Esophagus squamous epithelium (tissue), 5 donors: ENCODE data around the gene RWDD3. TPM values are rescaled to one million over a fixed set of nuclear protein-coding genes. Genes with fewer than 3 reads are reported as not detected.

Experiments used
- DNase-seq: peaks from one replicate; lab custom pipeline; 2025; lab: John Stamatoyannopoulos, UW
- H3K27ac ChIP-seq, 4 donors: fragments of 200-600 bp; sonication (generic); one replicate each; pipeline ENCODE4 v1.5.1; 2016 to 2019; ENCODE audit warnings: mild to moderate bottlenecking in 1 of 4
- H3K27me3 ChIP-seq, 4 donors: fragments of 200-600 bp; sonication (generic); 1 replicate in 3 of 4; 2 replicates in 1 of 4; pipeline versions ENCODE4 v1.5.1 to v1.6.0; 2017 to 2021; ENCODE audit warnings: antibody characterized with exemption in 1 of 4
- H3K36me3 ChIP-seq, 3 donors: fragments of 200-600 bp; sonication (generic); one replicate each; pipeline ENCODE4 v1.5.1; 2016 to 2019
- H3K4me1 ChIP-seq, 3 donors: fragments of 200-600 bp; sonication (generic); one replicate each; pipeline ENCODE4 v1.5.1; 2017 to 2019
- H3K4me3 ChIP-seq, 4 donors: fragments of 200-600 bp; sonication (generic); 1 replicate in 3 of 4; 2 replicates in 1 of 4; pipeline ENCODE4 v1.5.1; 2016 to 2019; ENCODE audit warnings: mild to moderate bottlenecking in 2 of 4, moderate library complexity in 1 of 4
- H3K9me3 ChIP-seq, 3 donors: fragments of 200-600 bp; sonication (generic); one replicate each; pipeline ENCODE4 v1.5.1; 2016 to 2019
- CTCF ChIP-seq, 6 experiments: fragments of 450-650 bp in 4 of 6; fragments of 200-600 bp in 2 of 6; sonication (generic) in 2 of 6; IDR thresholded peaks; one replicate each; pipeline ENCODE4 v1.5.1; 2016 to 2019; ENCODE audit warnings: antibody characterized with exemption in 6 of 6, mild to moderate bottlenecking in 4 of 6, moderate library complexity in 4 of 6
- POLR2A ChIP-seq, 4 donors: fragments of 450-650 bp; IDR thresholded peaks; one replicate each; pipeline ENCODE4 v1.6.1; 2017; ENCODE audit warnings: antibody characterized with exemption in 4 of 4, mild to moderate bottlenecking in 4 of 4, moderate library complexity in 3 of 4
- WGBS, 2 donors: methylation state at CpG; one replicate each; pipeline ENCODE4 v1.1.5; 2018; 5-methylcytosine and 5-hydroxymethylcytosine counted together
- intact Hi-C: fragments of 100-400 bp; cut with DNase I; formaldehyde crosslinking; loops from one replicate; pipeline ENCODE4 v1.15.0; 2022
- total RNA-seq, 4 donors: library from RNA; depleted of rRNA; stranded (reverse); fragments of >200 nt; gene quantifications; one replicate each; pipeline ENCODE4 v1.1.0, GENCODE V29; 2016
- donor health status: DM: yes; HTN: yes; CAD: no.

The RWDD3 gene
- total RNA-seq, 4 donors from 2014 or later, result 1.8 to 11.8 (median 7.6) TPM

DNA sequence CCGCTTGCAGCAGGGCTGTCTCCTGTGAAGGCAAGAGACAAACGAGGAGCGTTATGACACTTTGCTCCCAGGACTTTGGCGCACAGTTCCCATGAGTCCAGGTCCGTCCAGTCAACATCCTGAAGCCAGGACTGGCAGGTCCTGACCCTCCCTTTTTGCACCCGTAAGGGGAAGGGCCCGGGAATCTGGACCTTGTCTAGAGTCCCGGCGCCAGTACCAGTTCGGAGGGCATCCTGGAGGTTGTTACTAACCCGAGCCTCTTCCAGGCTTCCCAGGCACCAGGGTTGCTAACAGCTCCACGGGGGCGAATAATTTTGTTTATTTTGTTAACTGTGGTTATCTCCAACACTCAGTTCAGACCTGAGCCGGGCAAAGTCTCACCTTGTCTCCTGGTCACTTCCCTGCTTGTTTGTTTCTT is 682 bp upstream of the RWDD3 start:
- Histone ChIP-seq H3K9me3 (no peaks in the 10 kb centered on the region), H3K27ac (peak overlapping the region; percentile 85 to 90 (median 88)), H3K4me1 (peaks cover 7 to 71% (median 8%) of the 10 kb centered on the region in 3 donors), H3K27me3 (no peaks in the 10 kb centered on the region), H3K36me3 (no peaks in the 10 kb centered on the region), H3K4me3 (peak overlapping the region; percentile 68 to 91 (median 85))
- no peak for DNase-seq
- 8 to 22% methylated on average over 2 to 8 of the region's 14 CpGs for WGBS, 2 donors
- TF ChIP-seq CTCF (IDR thresholded peaks at IDR 0.05), result no peak
- TF ChIP-seq POLR2A (IDR thresholded peaks at IDR 0.05), result no peak
- intact Hi-C loops, result loop anchor here (10.0 kb wide), 1 partner anchor 159 kb away; the partner anchor contains the start of gene ALG14

GRCh38 chr1:95236784-95237575 is 3.0 kb downstream of the RWDD3 start:
- intact Hi-C loops, result loop anchor here (10.0 kb wide), 1 partner anchor 162 kb away; the partner anchor contains the start of gene ALG14
- TF ChIP-seq CTCF (IDR thresholded peaks at IDR 0.05), result no peak
- no peak for TF ChIP-seq POLR2A (IDR thresholded peaks at IDR 0.05)
- Histone ChIP-seq H3K27me3 (no peaks in the 10 kb centered on the region), H3K9me3 (peaks cover 0 to 5% (median 0%) of the 10 kb centered on the region in 3 donors), H3K36me3 (peaks cover 0 to 28% (median 3%) of the 10 kb centered on the region in 3 donors), H3K27ac (peak overlapping the region in 1 of 4 donors; percentile 1), H3K4me1 (peaks cover 7 to 62% (median 8%) of the 10 kb centered on the region in 3 donors), H3K4me3 (no peak overlapping the region)
- DNase-seq, result no peak
- 88 to 89% methylated on average over 2 of the region's 2 CpGs for WGBS, 2 donors

- Histone ChIP-seq H3K4me3 (no peak overlapping the region), H3K9me3 (peaks cover 0 to 11% (median 0%) of the 10 kb centered on the region in 3 donors), H3K27me3 (no peaks in the 10 kb centered on the region), H3K4me1 (peaks cover 4 to 50% (median 8%) of the 10 kb centered on the region in 3 donors), H3K36me3 (peaks cover 0 to 40% (median 3%) of the 10 kb centered on the region in 3 donors), H3K27ac (no peak overlapping the region)
- intact Hi-C loops, result loop anchor here (10.0 kb wide), 1 partner anchor 163 kb away; the partner anchor contains the start of gene ALG14
- 71 to 73% methylated on average over 4 of the region's 4 CpGs for WGBS, 2 donors
- no peak for DNase-seq
- no peak for TF ChIP-seq POLR2A (IDR thresholded peaks at IDR 0.05)
- no peak for TF ChIP-seq CTCF (IDR thresholded peaks at IDR 0.05)
Observed at GRCh38 chr1:95237981-95238703, 4.1 kb downstream of the RWDD3 start.

DNA sequence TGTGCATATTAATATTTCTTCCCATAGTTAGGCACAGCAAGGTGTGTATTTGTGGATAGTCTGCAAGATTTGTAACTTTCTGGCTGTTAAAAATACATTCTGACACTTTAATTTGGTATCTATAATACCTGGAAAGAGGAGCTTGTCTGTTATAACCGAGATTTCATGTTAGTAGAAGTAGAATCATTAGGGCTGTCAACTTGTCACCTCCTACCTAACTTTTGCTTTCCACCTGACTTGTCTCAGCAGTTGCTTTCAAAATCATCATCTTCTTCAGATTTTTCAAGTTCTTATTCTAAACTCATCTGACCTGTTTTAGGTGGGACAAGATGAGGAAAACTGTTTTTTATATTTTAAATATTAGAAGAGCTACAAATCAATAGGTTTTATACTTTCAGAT is 11.0 kb downstream of the RWDD3 start:
- TF ChIP-seq CTCF (IDR thresholded peaks at IDR 0.05) (no peak), POLR2A (IDR thresholded peaks at IDR 0.05) (no peak)
- WGBS, 2 donors, result 25 to 46% methylated on average over 1 of the region's 1 CpG
- no peak for DNase-seq
- no peak overlapping the region for H3K4me3 ChIP-seq
- H3K36me3 ChIP-seq, result peaks cover 0 to 73% (median 3%) of the 10 kb centered on the region in 3 donors
- intact Hi-C loops, result no loop called here
- H3K27me3 ChIP-seq, result no peaks in the 10 kb centered on the region
- H3K4me1 ChIP-seq, result peaks cover 0 to 10% (median 0%) of the 10 kb centered on the region in 3 donors
- peaks cover 0 to 11% (median 0%) of the 10 kb centered on the region in 3 donors for H3K9me3 ChIP-seq
- no peak overlapping the region for H3K27ac ChIP-seq
